Measurements from ENCODE around the gene FMOD. TPM values are rescaled to one million over a fixed set of nuclear protein-coding genes. Genes with fewer than 3 reads are reported as not detected.

Gene FMOD
- total and polyA plus RNA-seq, 4 donors = 16.5 to 93.4 (median 32.8) TPM

GRCh38 chr1:203302894-203303293 lies 48.0 kb downstream of the FMOD start:
- Histone ChIP-seq H3K4me3 (no peak overlapping the region), H3K27me3 (ENCODE audit: control insufficient read depth in 3 of 3, insufficient read depth in 3 of 3, low read length in 2 of 3) (no peaks in the 10 kb centered on the region), H3K4me1 (ENCODE audit: control insufficient read depth in 5 of 5, insufficient read depth in 5 of 5, low read length in 5 of 5) (peaks cover 0 to 23% (median 4%) of the 10 kb centered on the region in 5 donors), H3K9me3 (ENCODE audit: control insufficient read depth in 4 of 4, insufficient read depth in 3 of 4, low read length in 3 of 4) (no peaks in the 10 kb centered on the region), H3K36me3 (ENCODE audit: control insufficient read depth in 4 of 4, insufficient read depth in 4 of 4, low read length in 4 of 4) (peaks cover 0 to 6% (median under 1%) of the 10 kb centered on the region in 4 donors), H3K27ac (ENCODE audit: low read depth in 1 of 2, low read length in 1 of 2) (no peak overlapping the region), H3K9ac (ENCODE audit: insufficient read depth in 1 of 2, low read length in 2 of 2) (no peak overlapping the region)
- no peak for DNase-seq
- 87 to 91% methylated on average over 3 of the region's 3 CpGs for WGBS, 2 donors
- ATAC-seq (ENCODE audit: insufficient read depth, low FRiP score) = no peak
- TF ChIP-seq CTCF (IDR thresholded peaks at IDR 0.05; ENCODE audit: control extremely low read depth, extremely low read depth) = no peak

- H3K27me3 ChIP-seq (ENCODE audit: control insufficient read depth in 3 of 3, insufficient read depth in 3 of 3, low read length in 2 of 3) = no peaks in the 10 kb centered on the region
- H3K9ac ChIP-seq (ENCODE audit: insufficient read depth in 1 of 2, low read length in 2 of 2) = no peak overlapping the region
- no peaks in the 10 kb centered on the region for H3K9me3 ChIP-seq (ENCODE audit: control insufficient read depth in 4 of 4, insufficient read depth in 3 of 4, low read length in 3 of 4)
- DNase-seq (no peak), ATAC-seq (ENCODE audit: insufficient read depth, low FRiP score) (no peak)
- peaks cover 0 to 3% (median 0%) of the 10 kb centered on the region in 4 donors for H3K36me3 ChIP-seq (ENCODE audit: control insufficient read depth in 4 of 4, insufficient read depth in 4 of 4, low read length in 4 of 4)
- peaks cover 0 to 18% (median 4%) of the 10 kb centered on the region in 5 donors for H3K4me1 ChIP-seq (ENCODE audit: control insufficient read depth in 5 of 5, insufficient read depth in 5 of 5, low read length in 5 of 5)
- TF ChIP-seq CTCF (IDR thresholded peaks at IDR 0.05; ENCODE audit: control extremely low read depth, extremely low read depth) = no peak
- 93 to 96% methylated on average over 6 to 7 of the region's 7 CpGs for WGBS, 2 donors
- no peak overlapping the region for H3K4me3 ChIP-seq
- H3K27ac ChIP-seq (ENCODE audit: low read depth in 1 of 2, low read length in 1 of 2) = no peak overlapping the region
These were observed 48.5 kb downstream of the FMOD start for GRCh38 chr1:203302456-203302855.

- peaks cover 0 to 13% (median 1%) of the 10 kb centered on the region in 5 donors for H3K4me1 ChIP-seq (ENCODE audit: control insufficient read depth in 5 of 5, insufficient read depth in 5 of 5, low read length in 5 of 5)
- H3K27ac ChIP-seq (ENCODE audit: low read depth in 1 of 2, low read length in 1 of 2) = no peak overlapping the region
- H3K36me3 ChIP-seq (ENCODE audit: control insufficient read depth in 4 of 4, insufficient read depth in 4 of 4, low read length in 4 of 4) = no peaks in the 10 kb centered on the region
- H3K9me3 ChIP-seq (ENCODE audit: control insufficient read depth in 4 of 4, insufficient read depth in 3 of 4, low read length in 3 of 4) = no peaks in the 10 kb centered on the region
- ATAC-seq (ENCODE audit: insufficient read depth, low FRiP score) = no peak
- H3K27me3 ChIP-seq (ENCODE audit: control insufficient read depth in 3 of 3, insufficient read depth in 3 of 3, low read length in 2 of 3) = no peaks in the 10 kb centered on the region
- DNase-seq = no peak
- no peak overlapping the region for H3K4me3 ChIP-seq
- no peak for TF ChIP-seq CTCF (IDR thresholded peaks at IDR 0.05; ENCODE audit: control extremely low read depth, extremely low read depth)
- H3K9ac ChIP-seq (ENCODE audit: insufficient read depth in 1 of 2, low read length in 2 of 2) = no peak overlapping the region
These were observed 49.6 kb downstream of the FMOD start for GRCh38 chr1:203301331-203301668.

Measured in lung (tissue), 12 donors.